Glutamatergic neuron (in vitro differentiated cells): ENCODE data around the gene ANTXRL. TPM values are rescaled to one million over a fixed set of nuclear protein-coding genes. Genes with fewer than 3 reads are reported as not detected.

Experiments used
- DNase-seq: peaks from one replicate; pipeline ENCODE4 v3.0.0; 2022
- H3K27ac Mint-ChIP-seq: one replicate; pipeline ENCODE4 v1.8.0; 2020; ENCODE audit warnings: mild to moderate bottlenecking, mixed read lengths, inconsistent platforms; ENCODE audit not compliant: unreplicated experiment
- H3K27me3 Mint-ChIP-seq: one replicate; pipeline ENCODE4 v1.8.0; 2020; ENCODE audit warnings: mild to moderate bottlenecking, moderate library complexity, mixed read lengths, inconsistent platforms; ENCODE audit not compliant: unreplicated experiment
- H3K36me3 Mint-ChIP-seq: one replicate; pipeline ENCODE4 v1.8.0; 2020; ENCODE audit warnings: mild to moderate bottlenecking, mixed read lengths, inconsistent platforms; ENCODE audit not compliant: unreplicated experiment
- H3K4me1 Mint-ChIP-seq: one replicate; pipeline ENCODE4 v1.8.0; 2020; ENCODE audit warnings: mild to moderate bottlenecking, low read depth, mixed read lengths, inconsistent platforms; ENCODE audit not compliant: unreplicated experiment
- H3K4me3 Mint-ChIP-seq: one replicate; pipeline ENCODE4 v1.8.0; 2020; ENCODE audit warnings: mild to moderate bottlenecking, mixed read lengths, inconsistent platforms; ENCODE audit not compliant: unreplicated experiment
- H3K9me3 Mint-ChIP-seq: one replicate; pipeline ENCODE4 v1.8.0; 2020; ENCODE audit warnings: mild to moderate bottlenecking, moderate library complexity, mixed read lengths, inconsistent platforms; ENCODE audit not compliant: unreplicated experiment
- CTCF ChIP-seq: fragments of 200-600 bp; sonication (generic); IDR thresholded peaks from one replicate; pipeline ENCODE4 v1.5.0; 2021; ENCODE audit not compliant: partially characterized antibody, unreplicated experiment
- long read RNA-seq: library from polyadenylated mRNA; unstranded; transcript quantifications from one replicate; pipeline ENCODE4 v2.0.0, GENCODE V29; 2020; ENCODE audit not compliant: unreplicated experiment
- total RNA-seq: library from RNA; stranded (reverse); fragmentation: NEBNext Ultra II Directional; extraction: Animal tissue kit (Norgen Biotek cat#: 25700); gene quantifications from one replicate; pipeline ENCODE4 v1.2.1, GENCODE V29; 2021; ENCODE audit not compliant: unreplicated experiment

ANTXRL gene
- not detected for total RNA-seq
- long read RNA-seq: 0 reads

DNA sequence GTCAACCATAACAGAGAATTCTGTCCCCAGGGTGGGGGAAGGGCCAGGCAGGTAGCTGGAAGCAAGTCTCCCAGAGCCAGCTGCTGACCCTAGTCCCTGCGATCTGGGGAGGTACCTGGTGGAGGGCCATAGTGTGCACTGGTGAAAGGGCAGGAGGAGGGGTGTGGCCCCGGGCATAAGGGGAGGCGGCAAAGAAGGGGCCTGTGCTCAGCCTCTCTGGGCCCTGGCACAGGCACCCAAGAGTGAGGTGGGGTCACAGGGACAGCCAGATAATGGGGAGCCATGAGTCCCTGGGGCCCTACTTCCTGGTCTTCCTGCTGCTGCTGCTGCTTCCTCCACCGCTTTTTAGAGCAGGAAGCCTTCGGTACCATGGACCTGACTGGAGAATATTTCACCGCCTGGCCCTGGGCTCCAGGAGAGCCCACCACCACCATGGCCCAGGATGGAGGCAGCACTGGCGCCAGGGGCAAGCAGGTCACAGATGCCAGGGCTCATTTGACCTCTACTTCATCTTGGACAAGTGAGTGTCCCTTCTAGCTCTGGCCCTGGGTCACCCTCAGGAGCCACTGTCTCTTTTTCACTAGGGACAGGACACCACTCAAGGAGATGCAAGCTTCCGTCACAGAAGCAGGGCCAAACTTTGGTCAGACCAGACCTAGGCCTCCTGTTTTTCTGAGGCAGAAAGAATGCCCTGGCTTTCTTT lies at the start of gene ANTXRL:
Gene ANTXRL, plus strand, starts transcription at position 7 of the 703 bp plus-strand sequence. Its CDS starts 266 bp downstream, at position 273.
- peaks cover 13% of the 10 kb centered on the region for H3K4me1 Mint-ChIP-seq
- no peak within 1 kb of the TSS for H3K27ac Mint-ChIP-seq
- no peak for TF ChIP-seq CTCF
- no peak for DNase-seq
- no peak within 1 kb of the TSS for H3K4me3 Mint-ChIP-seq
- peaks cover 7% of the 10 kb centered on the region for H3K27me3 Mint-ChIP-seq
- no peaks in the 10 kb centered on the region for H3K36me3 Mint-ChIP-seq
- H3K9me3 Mint-ChIP-seq: peaks cover 5% of the 10 kb centered on the region

DNA sequence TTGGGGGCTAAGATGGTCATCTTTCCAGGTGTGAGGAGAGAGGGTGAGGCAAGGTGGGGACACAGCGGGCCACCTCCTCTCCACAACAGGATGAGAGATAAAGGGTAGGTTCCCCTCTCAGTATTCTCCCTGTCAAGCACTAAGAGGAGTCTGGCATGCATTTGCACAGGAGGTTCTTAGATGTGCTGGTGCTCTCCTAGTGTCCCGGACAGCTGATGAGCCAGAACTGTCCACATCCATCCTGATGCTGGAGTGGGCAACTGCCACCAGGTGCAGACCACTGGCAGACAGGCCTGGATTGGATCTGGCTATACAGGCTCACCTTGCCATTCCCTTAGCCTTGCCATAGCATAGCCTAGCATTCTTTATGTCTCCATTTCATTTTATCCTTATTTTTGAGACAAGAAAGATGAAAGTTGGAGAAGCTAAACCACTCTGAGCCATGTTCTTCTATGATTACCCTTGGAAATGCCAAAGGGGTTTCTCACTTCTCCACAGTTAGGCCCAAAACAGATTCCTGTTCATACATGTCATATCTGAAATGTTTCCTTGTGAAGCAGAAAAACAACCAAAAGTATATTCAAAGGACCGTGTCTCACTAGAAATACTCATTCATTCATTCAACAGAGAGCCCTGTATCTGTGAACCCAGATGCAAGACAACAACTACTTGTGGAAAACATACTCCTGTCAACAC lies 48.8 kb upstream of the ANTXRL start:
- TF ChIP-seq CTCF: no peak
- Mint-ChIP-seq H3K27ac (no peak overlapping the region), H3K9me3 (peaks cover 8% of the 10 kb centered on the region), H3K4me1 (no peaks in the 10 kb centered on the region), H3K36me3 (peaks cover 6% of the 10 kb centered on the region), H3K4me3 (no peak overlapping the region), H3K27me3 (peaks cover 1% of the 10 kb centered on the region)
- DNase-seq: no peak

DNA sequence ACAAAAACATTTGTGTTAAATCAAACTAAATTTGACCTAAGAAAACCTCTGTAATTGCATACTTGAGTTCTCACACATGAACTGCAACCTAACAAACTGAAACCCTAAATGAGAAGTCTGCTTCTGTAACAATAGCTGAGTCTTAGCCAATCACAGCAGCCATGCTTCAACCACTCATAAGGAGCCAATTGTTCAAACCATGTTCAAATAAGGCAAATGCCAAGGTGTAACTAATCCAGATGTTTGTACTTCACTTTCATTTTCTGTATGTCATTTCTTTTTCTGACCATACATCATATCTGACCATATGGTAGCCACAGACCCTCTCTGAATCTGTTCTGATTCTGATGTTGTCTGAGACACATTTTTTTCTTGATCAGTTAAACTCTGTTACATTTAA lies 47.5 kb upstream of the ANTXRL start:
- H3K4me3 Mint-ChIP-seq: no peak overlapping the region
- no peak for TF ChIP-seq CTCF
- no peak for DNase-seq
- H3K27me3 Mint-ChIP-seq: peaks cover 1% of the 10 kb centered on the region
- no peak overlapping the region for H3K27ac Mint-ChIP-seq
- peaks cover 6% of the 10 kb centered on the region for H3K36me3 Mint-ChIP-seq
- no peaks in the 10 kb centered on the region for H3K4me1 Mint-ChIP-seq
- peaks cover 8% of the 10 kb centered on the region for H3K9me3 Mint-ChIP-seq

GRCh38 chr10:46239993-46240683 lies 46.7 kb upstream of the ANTXRL start:
- H3K36me3 Mint-ChIP-seq: peaks cover 6% of the 10 kb centered on the region

More at GRCh38 chr10:46239993-46240683, 46.7 kb upstream of the ANTXRL start:
- peaks cover 8% of the 10 kb centered on the region for H3K9me3 Mint-ChIP-seq
- H3K27me3 Mint-ChIP-seq: peaks cover 1% of the 10 kb centered on the region
- no peak overlapping the region for H3K27ac Mint-ChIP-seq
- no peak overlapping the region for H3K4me3 Mint-ChIP-seq
- DNase-seq: no peak
- TF ChIP-seq CTCF: no peak
- no peaks in the 10 kb centered on the region for H3K4me1 Mint-ChIP-seq
